CD4-positive, alpha-beta T cell treated with Interleukin-4 for 4 hours (primary cell): ENCODE data around the gene MAP2K3.

ENCODE experiments used
- DNase-seq: peaks from one replicate; pipeline ENCODE4 v3.0.0-alpha.2; 2020

Gene MAP2K3

GRCh38 chr17:21354796-21355385, 70.4 kb downstream of the MAP2K3 start:
- no peak for DNase-seq

- no peak for DNase-seq
These were observed 71.1 kb downstream of the MAP2K3 start for GRCh38 chr17:21355586-21355985.

- DNase-seq = no peak
These were observed 72.1 kb downstream of the MAP2K3 start for GRCh38 chr17:21356537-21357127.

- DNase-seq = no peak
These were observed 72.8 kb downstream of the MAP2K3 start for GRCh38 chr17:21357281-21357680.

- no peak for DNase-seq
These were observed 73.5 kb downstream of the MAP2K3 start for GRCh38 chr17:21357696-21358656.

GRCh38 chr17:21358682-21359482, 74.4 kb downstream of the MAP2K3 start:
- DNase-seq = no peak

GRCh38 chr17:21359483-21359840, 75.0 kb downstream of the MAP2K3 start:
- no peak for DNase-seq

GRCh38 chr17:21360048-21360447, 75.5 kb downstream of the MAP2K3 start:
- DNase-seq = no peak

GRCh38 chr17:21361020-21361809, 76.7 kb downstream of the MAP2K3 start:
- no peak for DNase-seq

GRCh38 chr17:21362331-21362931, 77.9 kb downstream of the MAP2K3 start:
- no peak for DNase-seq

- DNase-seq = no peak
These were observed 79.5 kb downstream of the MAP2K3 start for GRCh38 chr17:21363776-21364642.
